SU-DHL-6 (cell line): ENCODE results near the gene MOCS1.

Experiments
- H2AFZ ChIP-seq: fragments of 200-600 bp; sonication (generic); 2 replicates; pipeline ENCODE4 v1.6.1; 2014; ENCODE audit warnings: low read depth, mild to moderate bottlenecking, moderate library complexity, mixed read lengths, antibody characterized with exemption, low read length; ENCODE audit not compliant: severe bottlenecking
- H3F3A ChIP-seq: fragments of 200-600 bp; shearing (Covaris generic); 2 replicates; pipeline ENCODE4 v1.6.0; 2016; ENCODE audit warnings: antibody characterized with exemption, mild to moderate bottlenecking; ENCODE audit not compliant: insufficient read depth
- H3K27ac ChIP-seq: fragments of 200-600 bp; sonication (generic); 2 replicates; pipeline ENCODE4 v1.5.1; 2016; ENCODE audit warnings: low read depth, mild to moderate bottlenecking, low read length, moderate library complexity, mixed read lengths
- H3K27me3 ChIP-seq: fragments of 200-600 bp; sonication (generic), shearing (Covaris generic); 2 replicates; pipeline ENCODE4 v1.6.0; 2014; ENCODE audit warnings: mild to moderate bottlenecking, low read length
- H3K36me3 ChIP-seq: fragments of 200-600 bp; sonication (generic); 2 replicates; pipeline ENCODE4 v1.6.1; 2014; ENCODE audit warnings: mild to moderate bottlenecking, low read length, mixed read lengths
- H3K4me2 ChIP-seq: fragments of 300-600, 200-600 bp; shearing (Covaris generic), sonication (generic); 2 replicates; pipeline ENCODE4 v1.6.0; 2014; ENCODE audit warnings: low read length, low read depth, mild to moderate bottlenecking; ENCODE audit not compliant: poor library complexity, severe bottlenecking
- H3K4me3 ChIP-seq: fragments of 200-600 bp; sonication (generic); 2 replicates; pipeline ENCODE4 v1.5.1; 2014; ENCODE audit warnings: antibody characterized with exemption, low read length, mild to moderate bottlenecking, mixed read lengths; ENCODE audit not compliant: insufficient read depth, poor library complexity, severe bottlenecking
- H3K79me2 ChIP-seq: fragments of 200-600 bp; sonication (generic); 2 replicates; pipeline ENCODE4 v1.6.1; 2014; ENCODE audit warnings: mild to moderate bottlenecking, low read length, moderate library complexity; ENCODE audit not compliant: insufficient read depth
- H3K9ac ChIP-seq: fragments of 200-600 bp; sonication (generic); 2 replicates; pipeline ENCODE4 v1.7.0; 2014; ENCODE audit warnings: mild to moderate bottlenecking, low read length
- H3K9me2 ChIP-seq: fragments of 200-600 bp; sonication (generic); replicated peaks from 2 replicates; pipeline ENCODE4 v1.6.1; 2014; ENCODE audit warnings: low read length; ENCODE audit not compliant: insufficient read depth
- H3K9me3 ChIP-seq: fragments of 200-600 bp; sonication (generic); 2 replicates; pipeline ENCODE4 v1.6.1; 2014; ENCODE audit warnings: low read length, mixed read lengths; ENCODE audit not compliant: insufficient read depth
- H4K20me1 ChIP-seq: fragments of 200-600 bp; sonication (generic); 2 replicates; pipeline ENCODE4 v1.6.1; 2014; ENCODE audit warnings: low read depth, mild to moderate bottlenecking, antibody characterized with exemption, low read length, moderate library complexity, mixed read lengths
- EZH2phosphoT487 ChIP-seq: fragments of 200-600 bp; sonication (generic), shearing (Covaris generic); conservative IDR thresholded peaks from 2 replicates; pipeline ENCODE4 v1.6.1; 2018; ENCODE audit warnings: mild to moderate bottlenecking, antibody characterized with exemption, low read length, moderate library complexity, mixed read lengths
- TF ChIP-seq, protein P1 (sequence below): fragments of 200-600 bp; sonication (generic); IDR thresholded peaks from one replicate; pipeline ENCODE4 v1.5.1; 2017; ENCODE audit warnings: antibody characterized with exemption, mild to moderate bottlenecking, low read length, moderate library complexity; ENCODE audit not compliant: insufficient read depth, poor library complexity, severe bottlenecking

Gene MOCS1

DNA sequence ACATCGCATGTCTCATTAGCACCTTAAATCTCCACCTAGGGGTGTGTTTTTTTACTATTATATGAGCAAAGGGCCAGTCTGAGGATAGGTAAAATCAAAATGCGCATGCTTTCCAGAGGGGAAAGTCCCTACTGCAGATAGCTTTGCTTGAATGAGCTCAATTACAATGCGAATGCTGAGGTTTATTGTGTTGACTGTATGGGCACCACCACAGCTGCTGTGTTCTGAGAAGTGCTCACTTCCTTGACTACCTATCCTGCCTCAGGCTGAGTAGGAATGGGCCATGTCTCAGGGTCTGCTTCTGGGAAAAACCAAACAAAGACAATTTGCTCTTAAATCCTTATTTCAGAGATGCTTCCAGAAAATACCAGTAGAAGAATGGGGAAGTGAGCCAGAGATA lies 36.6 kb downstream of the MOCS1 start:
- no peak for TF ChIP-seq EZH2phosphoT487
- TF ChIP-seq, protein P1, sequence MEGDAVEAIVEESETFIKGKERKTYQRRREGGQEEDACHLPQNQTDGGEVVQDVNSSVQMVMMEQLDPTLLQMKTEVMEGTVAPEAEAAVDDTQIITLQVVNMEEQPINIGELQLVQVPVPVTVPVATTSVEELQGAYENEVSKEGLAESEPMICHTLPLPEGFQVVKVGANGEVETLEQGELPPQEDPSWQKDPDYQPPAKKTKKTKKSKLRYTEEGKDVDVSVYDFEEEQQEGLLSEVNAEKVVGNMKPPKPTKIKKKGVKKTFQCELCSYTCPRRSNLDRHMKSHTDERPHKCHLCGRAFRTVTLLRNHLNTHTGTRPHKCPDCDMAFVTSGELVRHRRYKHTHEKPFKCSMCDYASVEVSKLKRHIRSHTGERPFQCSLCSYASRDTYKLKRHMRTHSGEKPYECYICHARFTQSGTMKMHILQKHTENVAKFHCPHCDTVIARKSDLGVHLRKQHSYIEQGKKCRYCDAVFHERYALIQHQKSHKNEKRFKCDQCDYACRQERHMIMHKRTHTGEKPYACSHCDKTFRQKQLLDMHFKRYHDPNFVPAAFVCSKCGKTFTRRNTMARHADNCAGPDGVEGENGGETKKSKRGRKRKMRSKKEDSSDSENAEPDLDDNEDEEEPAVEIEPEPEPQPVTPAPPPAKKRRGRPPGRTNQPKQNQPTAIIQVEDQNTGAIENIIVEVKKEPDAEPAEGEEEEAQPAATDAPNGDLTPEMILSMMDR, result no peak
- Histone ChIP-seq H4K20me1 (no peaks in the 10 kb centered on the region), H3K9me3 (no peaks in the 10 kb centered on the region), H3K4me2 (no peak overlapping the region), H3F3A (no peaks in the 10 kb centered on the region), H3K27me3 (no peaks in the 10 kb centered on the region), H3K27ac (no peak overlapping the region), H3K9me2 (no peaks in the 10 kb centered on the region), H3K4me3 (no peak overlapping the region), H3K79me2 (no peaks in the 10 kb centered on the region), H3K9ac (no peak overlapping the region), H3K36me3 (no peaks in the 10 kb centered on the region), H2AFZ (no peak overlapping the region)

DNA sequence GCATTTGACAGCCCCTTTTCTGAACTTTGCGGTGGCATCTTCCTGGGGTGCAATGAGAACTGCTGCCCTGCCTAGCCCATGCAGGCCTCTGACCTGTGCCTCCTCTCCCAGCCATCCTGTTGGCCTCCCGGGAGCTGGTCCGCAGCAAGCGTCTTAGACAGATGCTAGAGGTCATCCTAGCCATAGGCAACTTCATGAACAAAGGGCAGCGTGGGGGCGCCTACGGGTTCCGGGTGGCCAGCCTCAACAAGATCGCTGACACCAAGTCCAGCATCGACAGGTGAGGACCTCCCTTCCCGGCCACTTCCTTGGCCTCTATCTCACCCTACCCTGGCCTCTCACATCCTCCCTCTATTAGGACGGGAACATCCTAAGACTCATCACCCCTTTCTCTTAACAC lies 37.6 kb downstream of the MOCS1 start:
- TF ChIP-seq, protein P1, result no peak
- TF ChIP-seq EZH2phosphoT487, result no peak
- Histone ChIP-seq H3K9me3 (no peaks in the 10 kb centered on the region), H3K4me2 (no peak overlapping the region), H3F3A (no peaks in the 10 kb centered on the region), H3K9ac (no peak overlapping the region), H3K36me3 (no peaks in the 10 kb centered on the region), H2AFZ (no peak overlapping the region), H3K27ac (no peak overlapping the region), H3K9me2 (no peaks in the 10 kb centered on the region), H3K79me2 (no peaks in the 10 kb centered on the region), H3K4me3 (no peak overlapping the region), H4K20me1 (no peaks in the 10 kb centered on the region), H3K27me3 (no peaks in the 10 kb centered on the region)

DNA sequence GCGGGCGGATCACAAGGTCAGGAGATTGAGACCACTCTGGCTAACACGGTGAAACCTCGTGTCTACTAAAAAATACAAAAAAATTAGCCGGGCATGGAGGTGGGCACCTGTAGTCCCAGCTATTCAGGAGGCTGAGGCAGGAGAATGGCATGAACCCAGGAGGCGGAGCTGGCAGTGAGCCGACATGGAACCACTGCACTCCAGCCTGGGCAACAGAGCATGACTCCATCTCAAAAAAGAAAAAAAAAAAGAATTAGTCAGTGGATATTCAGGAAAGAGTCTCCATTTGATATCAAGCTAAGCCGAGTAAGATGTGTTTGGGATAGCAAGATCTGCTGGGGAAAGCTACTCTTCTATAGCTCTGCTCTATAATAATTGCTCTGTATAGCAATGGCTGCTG lies 41.0 kb downstream of the MOCS1 start:
- H3K27me3 ChIP-seq, result no peaks in the 10 kb centered on the region
- no peak overlapping the region for H2AFZ ChIP-seq
- no peak for TF ChIP-seq EZH2phosphoT487
- TF ChIP-seq, protein P1, result no peak
- no peak overlapping the region for H3K27ac ChIP-seq
- no peaks in the 10 kb centered on the region for H3F3A ChIP-seq
- H3K4me3 ChIP-seq, result no peak overlapping the region
- no peak overlapping the region for H3K4me2 ChIP-seq
- no peaks in the 10 kb centered on the region for H3K9me3 ChIP-seq
- no peak overlapping the region for H3K9ac ChIP-seq
- no peaks in the 10 kb centered on the region for H3K9me2 ChIP-seq
- no peaks in the 10 kb centered on the region for H3K36me3 ChIP-seq
- H4K20me1 ChIP-seq, result no peaks in the 10 kb centered on the region
- no peaks in the 10 kb centered on the region for H3K79me2 ChIP-seq
